Spinal cord (tissue), 10 donors: ENCODE measurements around the gene PLEKHM2. TPM values are rescaled to one million over a fixed set of nuclear protein-coding genes. Genes with fewer than 3 reads are reported as not detected.
A peak's percentile ranks its signal among the peaks of the same experiment; 100 is the strongest.

ENCODE experiments used
- DNase-seq, 6 donors: peaks; one replicate each; pipeline versions ENCODE4 v3.0.0 to v3.0.0-alpha.2; 2013 to 2015; ENCODE audit warnings: low spot score in 6 of 6, low read depth in 4 of 6
- H3K27ac ChIP-seq: one replicate; pipeline ENCODE4 v1.5.1; 2013; ENCODE audit warnings: low read depth, low read length, control low read depth
- H3K27me3 ChIP-seq: one replicate; pipeline ENCODE4 v1.6.1; 2013; ENCODE audit warnings: low read length; ENCODE audit not compliant: control insufficient read depth, insufficient read depth
- H3K36me3 ChIP-seq: one replicate; pipeline ENCODE4 v1.6.1; 2013; ENCODE audit warnings: low read length; ENCODE audit not compliant: control insufficient read depth, insufficient read depth
- H3K4me1 ChIP-seq: one replicate; pipeline ENCODE4 v1.6.1; 2013; ENCODE audit warnings: low read length; ENCODE audit not compliant: control insufficient read depth, insufficient read depth
- H3K4me3 ChIP-seq: one replicate; pipeline ENCODE4 v1.5.1; 2013; ENCODE audit warnings: low read depth, low read length, control low read depth
- H3K9me3 ChIP-seq: one replicate; pipeline ENCODE4 v1.6.1; 2013; ENCODE audit warnings: low read length; ENCODE audit not compliant: control insufficient read depth, insufficient read depth
- WGBS: methylation state at CpG from one replicate; pipeline ENCODE4 v1.1.5; 2013; ENCODE audit warnings: missing lambda C conversion rate; ENCODE audit not compliant: insufficient coverage; 5-methylcytosine and 5-hydroxymethylcytosine counted together
- polyA plus RNA-seq, 2 donors: library from polyadenylated mRNA; unstranded; fragments of 120-200 nt; gene quantifications; one replicate each; pipeline ENCODE4 v1.2.1, GENCODE V29; 2013; ENCODE audit not compliant: insufficient read length in 2 of 2
- total RNA-seq, 2 donors: library from RNA; depleted of rRNA in 1 of 2; stranded (reverse); fragments of 120-200 nt in 1 of 2; fragments of >200 nt in 1 of 2; gene quantifications; one replicate each; pipeline versions ENCODE4 v1.2.3 to v1.2.4, GENCODE V29; 2013 to 2014
- donor health status: healthy.

PLEKHM2 gene
- total and polyA plus RNA-seq, 4 donors: 27.5 to 66.8 (median 51.1) TPM

- peaks cover 29% of the 10 kb centered on the region for H3K27me3 ChIP-seq
- DNase-seq: no peak
- 83% methylated on average over 1 of the region's 2 CpGs for WGBS
- peaks cover 33% of the 10 kb centered on the region for H3K4me1 ChIP-seq
- H3K4me3 ChIP-seq: no peak overlapping the region
- no peaks in the 10 kb centered on the region for H3K9me3 ChIP-seq
- no peak overlapping the region for H3K27ac ChIP-seq
- H3K36me3 ChIP-seq: no peaks in the 10 kb centered on the region
Measured at GRCh38 chr1:15755021-15755645, 71.0 kb downstream of the PLEKHM2 start.

GRCh38 chr1:15755646-15756040 lies 71.5 kb downstream of the PLEKHM2 start:
- Histone ChIP-seq H3K9me3 (no peaks in the 10 kb centered on the region), H3K36me3 (no peaks in the 10 kb centered on the region), H3K27ac (no peak overlapping the region), H3K4me3 (no peak overlapping the region), H3K27me3 (peaks cover 31% of the 10 kb centered on the region), H3K4me1 (peaks cover 35% of the 10 kb centered on the region)
- 80% methylated on average over 1 of the region's 4 CpGs for WGBS
- DNase-seq: no peak

DNA sequence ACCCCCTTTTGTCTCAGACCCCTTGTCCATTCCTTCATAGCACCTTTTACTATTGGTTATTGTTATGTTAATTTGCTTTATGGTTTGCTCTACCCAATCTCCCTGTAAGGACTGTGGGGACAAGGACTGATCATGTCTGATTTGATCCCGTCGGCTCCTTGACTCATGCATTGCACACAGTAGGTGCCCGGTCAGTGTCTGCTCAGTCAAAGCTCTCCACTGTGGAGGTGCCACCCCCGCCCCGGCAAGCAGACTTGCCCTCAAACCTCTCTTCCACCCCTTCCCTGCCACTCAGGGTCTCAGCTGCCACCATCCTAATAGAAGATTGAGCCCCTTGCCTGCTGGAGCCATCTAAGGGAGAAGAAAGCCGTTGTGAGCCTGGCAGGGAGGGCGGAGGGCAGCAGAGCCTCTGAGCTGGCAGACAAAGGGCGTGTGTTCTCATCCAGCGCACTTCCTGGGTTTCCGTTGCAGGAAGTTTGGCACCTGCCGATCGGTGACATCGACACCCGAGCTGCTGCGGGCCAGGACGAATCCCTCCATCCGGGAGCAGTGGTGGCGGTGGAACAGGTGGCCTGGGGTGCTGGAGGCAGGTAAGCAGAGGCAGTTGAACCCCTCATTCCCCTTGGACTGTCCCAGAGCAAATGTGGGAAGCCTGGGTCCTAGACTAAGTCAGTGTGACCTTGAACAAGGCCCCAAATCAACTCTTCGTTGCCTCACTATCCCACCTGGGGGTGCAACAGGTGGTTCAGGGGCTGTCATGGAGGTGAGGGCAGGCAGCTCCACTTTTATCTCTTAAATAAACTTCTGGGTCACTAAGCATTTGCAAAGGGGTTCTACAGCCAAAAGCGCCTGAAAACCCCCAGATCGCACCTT lies 72.3 kb downstream of the PLEKHM2 start:
- Histone ChIP-seq H3K27ac (no peak overlapping the region), H3K27me3 (peaks cover 34% of the 10 kb centered on the region), H3K4me1 (peaks cover 40% of the 10 kb centered on the region), H3K9me3 (no peaks in the 10 kb centered on the region), H3K4me3 (no peak overlapping the region), H3K36me3 (no peaks in the 10 kb centered on the region)
- 46% methylated on average over 18 of the region's 21 CpGs for WGBS
- DNase-seq: peak in 1 of 6 donors; percentile 20

DNA sequence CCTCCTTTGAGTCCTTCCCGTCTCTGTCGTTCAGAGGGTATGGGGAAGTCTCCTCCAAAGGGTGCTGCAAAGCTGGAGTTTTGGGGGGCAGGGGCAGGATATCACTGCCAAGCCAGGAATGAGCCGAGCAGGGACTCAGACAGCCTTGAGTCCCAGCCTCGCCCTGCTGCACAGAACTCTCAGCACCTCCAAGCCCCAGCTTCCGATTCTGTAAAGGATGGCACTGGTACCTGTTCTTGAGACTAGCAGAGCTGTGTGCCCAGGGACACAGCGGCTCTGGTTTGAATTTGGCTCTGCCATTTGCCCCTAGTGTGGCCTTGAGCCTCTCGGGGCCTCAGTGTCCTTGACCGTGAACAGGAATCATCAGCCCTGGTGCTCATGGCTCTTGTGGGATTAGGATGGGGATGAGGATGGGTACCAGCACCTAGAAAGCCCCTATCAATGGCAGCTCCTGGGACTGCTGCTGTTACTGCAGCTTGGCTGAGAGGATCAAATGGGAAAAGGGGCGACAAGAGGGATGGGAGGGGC lies 73.0 kb downstream of the PLEKHM2 start:
- Histone ChIP-seq H3K27ac (no peak overlapping the region), H3K4me3 (no peak overlapping the region), H3K27me3 (peaks cover 34% of the 10 kb centered on the region), H3K9me3 (no peaks in the 10 kb centered on the region), H3K36me3 (no peaks in the 10 kb centered on the region), H3K4me1 (peaks cover 40% of the 10 kb centered on the region)
- no peak for DNase-seq
- 84% methylated on average over 7 of the region's 9 CpGs for WGBS

DNA sequence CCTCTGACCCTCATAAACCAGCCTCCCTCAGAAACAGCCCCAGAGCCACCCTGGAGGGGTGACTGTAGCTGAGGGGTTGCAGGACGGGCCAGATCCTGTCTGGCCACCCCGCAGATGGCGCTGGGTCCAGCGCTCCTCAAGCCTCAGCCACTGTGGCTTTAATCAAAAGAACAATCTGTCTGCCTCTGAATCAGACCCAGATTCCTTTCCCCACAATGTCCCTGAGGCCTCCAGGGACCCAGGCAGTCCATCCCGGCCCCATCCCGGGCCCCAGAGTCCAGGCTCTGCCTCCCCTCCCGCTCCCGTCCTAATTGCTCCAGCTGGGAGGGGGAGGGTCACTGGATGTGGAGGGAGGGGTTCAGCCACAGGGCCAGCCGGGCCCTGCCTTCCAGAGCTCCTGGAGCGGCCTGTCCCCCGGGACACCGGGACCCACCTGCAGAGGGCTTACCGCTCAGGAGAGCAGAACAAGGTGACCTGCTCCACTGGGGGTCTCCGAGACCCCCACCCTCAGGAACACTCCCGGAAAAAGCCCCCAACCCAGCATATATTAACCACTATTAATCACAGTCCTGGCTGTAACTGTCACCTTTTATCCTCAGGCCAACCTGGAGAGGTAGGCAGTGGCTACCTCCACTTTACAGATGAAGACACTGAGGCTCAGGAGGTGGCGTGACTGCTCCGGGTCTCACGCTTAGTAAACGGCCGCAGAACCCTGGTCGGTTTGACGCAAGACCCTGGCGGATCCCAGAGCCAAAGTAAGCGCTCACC lies 73.6 kb downstream of the PLEKHM2 start:
- H3K4me1 ChIP-seq: peaks cover 40% of the 10 kb centered on the region
- no peaks in the 10 kb centered on the region for H3K36me3 ChIP-seq
- 8% methylated on average over 21 of the region's 24 CpGs for WGBS
- peak in 2 of 6 donors; percentile 46 to 55 for DNase-seq
- peaks cover 34% of the 10 kb centered on the region for H3K27me3 ChIP-seq
- no peak overlapping the region for H3K27ac ChIP-seq
- peak overlapping the region; percentile 36 for H3K4me3 ChIP-seq
- H3K9me3 ChIP-seq: no peaks in the 10 kb centered on the region

- H3K4me3 ChIP-seq: peak within 1 kb of the TSS; percentile 40
- WGBS: 0% methylated on average over 25 of the region's 58 CpGs
- H3K36me3 ChIP-seq: no peaks in the 10 kb centered on the region
- DNase-seq: peak in 2 of 6 donors; percentile 61 to 81
- H3K9me3 ChIP-seq: no peaks in the 10 kb centered on the region
- H3K27ac ChIP-seq: no peak within 1 kb of the TSS
- H3K4me1 ChIP-seq: peaks cover 40% of the 10 kb centered on the region
- H3K27me3 ChIP-seq: peaks cover 34% of the 10 kb centered on the region
Measured at GRCh38 chr1:15758343-15758931, 74.3 kb downstream of the PLEKHM2 start, which contains the start of gene FBLIM1. TSS of gene FBLIM1 (plus strand) at chr1:15758795. CDS start at chr1:15764984, 6,189 bp downstream.

DNA sequence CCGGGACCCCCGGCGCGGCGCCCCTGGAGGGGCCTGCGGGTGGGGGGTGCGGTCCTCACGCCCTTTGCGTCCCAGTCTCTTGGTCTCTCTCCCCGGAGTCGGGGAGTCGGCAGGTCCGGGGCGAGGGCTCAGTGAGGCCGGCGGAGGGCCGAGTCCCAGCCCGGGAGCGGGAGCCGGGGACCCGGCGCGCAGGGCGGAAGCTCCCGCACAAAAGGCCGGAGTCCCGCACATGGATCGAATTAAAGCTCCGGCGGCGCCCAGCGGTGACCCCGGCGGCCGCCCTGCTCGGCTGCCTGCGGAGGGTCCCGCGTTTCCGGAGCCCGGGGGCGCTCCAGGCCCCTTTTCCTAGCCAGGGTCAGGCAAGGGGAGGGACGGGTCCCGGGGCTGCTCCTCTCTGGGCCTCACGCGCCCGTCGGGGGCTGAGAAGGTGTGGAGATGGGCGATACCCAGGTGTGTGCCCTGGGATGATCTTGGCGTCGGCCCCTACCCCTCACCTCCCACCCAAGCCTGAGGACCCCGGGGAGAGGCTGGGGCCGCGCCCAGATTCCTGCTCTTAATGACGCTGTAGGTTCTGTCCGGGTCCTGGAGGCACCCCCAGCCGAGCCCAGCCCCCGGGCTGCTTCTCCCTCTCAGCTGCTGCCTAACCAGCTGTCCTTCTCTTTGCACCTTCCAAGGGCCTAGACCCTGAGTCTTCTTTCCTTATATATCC lies 75.0 kb downstream of the PLEKHM2 start:
- 1% methylated on average over 52 of the region's 58 CpGs for WGBS
- DNase-seq: peak in 2 of 6 donors; percentile 30 to 48
- peaks cover 34% of the 10 kb centered on the region for H3K27me3 ChIP-seq

GRCh38 chr1:15760520-15761211 lies 76.5 kb downstream of the PLEKHM2 start:
- H3K36me3 ChIP-seq: peaks cover 15% of the 10 kb centered on the region
- 29% methylated on average over 12 of the region's 12 CpGs for WGBS
- no peak for DNase-seq
- H3K4me1 ChIP-seq: peaks cover 38% of the 10 kb centered on the region
- no peak overlapping the region for H3K4me3 ChIP-seq
- no peaks in the 10 kb centered on the region for H3K9me3 ChIP-seq
- H3K27ac ChIP-seq: no peak overlapping the region
- peaks cover 32% of the 10 kb centered on the region for H3K27me3 ChIP-seq

More for the DNA sequence above, 75.0 kb downstream of the PLEKHM2 start:
- Histone ChIP-seq H3K36me3 (peaks cover 2% of the 10 kb centered on the region), H3K27ac (no peak overlapping the region), H3K9me3 (no peaks in the 10 kb centered on the region), H3K4me1 (peaks cover 40% of the 10 kb centered on the region), H3K4me3 (peak overlapping the region; percentile 40)
